HG02884 (cell line): ENCODE data around the gene RNF112.
"Not testable (repeated sequence)": the region's sequence is repeated elsewhere in the genome, so short reads cannot be mapped to it uniquely, and the experiment has no call there.

Experiments used
- ATAC-seq: cut with Tn5 transposase; IDR thresholded peaks from one replicate; pipeline ENCODE4 v1.9.1; 2021; ENCODE audit warnings: mild to moderate bottlenecking, moderate library complexity; ENCODE audit not compliant: unreplicated experiment

Gene RNF112

DNA sequence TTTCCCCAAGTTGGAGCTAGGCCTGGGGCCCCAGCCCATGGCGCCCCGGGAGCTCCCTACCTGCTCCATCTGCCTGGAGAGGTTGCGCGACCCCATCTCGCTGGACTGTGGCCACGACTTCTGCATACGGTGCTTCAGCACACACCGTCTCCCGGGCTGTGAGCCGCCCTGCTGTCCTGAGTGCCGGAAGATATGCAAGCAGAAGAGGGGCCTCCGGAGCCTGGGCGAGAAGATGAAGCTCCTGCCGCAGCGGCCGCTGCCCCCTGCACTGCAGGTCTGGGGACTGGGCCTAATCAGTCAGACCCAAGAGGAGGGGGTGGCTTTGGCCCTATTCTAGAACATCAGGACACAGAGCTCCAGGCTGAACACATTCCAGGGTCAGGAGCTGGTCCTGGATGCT lies 1.5 kb downstream of the RNF112 start:
- ATAC-seq = no peak

DNA sequence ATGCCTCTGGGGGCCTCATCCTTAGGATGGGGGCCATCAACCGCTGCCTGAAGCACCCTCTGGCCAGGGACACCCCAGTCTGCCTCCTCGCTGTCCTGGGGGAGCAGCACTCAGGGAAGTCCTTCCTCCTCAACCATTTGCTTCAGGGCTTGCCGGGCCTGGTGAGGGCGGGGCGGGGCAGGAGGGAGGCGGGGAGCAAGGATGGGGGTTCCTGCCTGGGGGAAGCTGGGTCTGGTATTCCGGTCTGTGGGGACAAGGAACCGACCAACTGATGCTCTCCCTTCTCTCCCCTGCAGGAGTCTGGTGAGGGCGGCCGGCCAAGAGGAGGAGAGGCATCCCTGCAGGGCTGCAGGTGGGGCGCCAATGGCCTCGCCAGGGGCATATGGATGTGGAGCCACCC lies 2.0 kb downstream of the RNF112 start:
- ATAC-seq = no peak

DNA sequence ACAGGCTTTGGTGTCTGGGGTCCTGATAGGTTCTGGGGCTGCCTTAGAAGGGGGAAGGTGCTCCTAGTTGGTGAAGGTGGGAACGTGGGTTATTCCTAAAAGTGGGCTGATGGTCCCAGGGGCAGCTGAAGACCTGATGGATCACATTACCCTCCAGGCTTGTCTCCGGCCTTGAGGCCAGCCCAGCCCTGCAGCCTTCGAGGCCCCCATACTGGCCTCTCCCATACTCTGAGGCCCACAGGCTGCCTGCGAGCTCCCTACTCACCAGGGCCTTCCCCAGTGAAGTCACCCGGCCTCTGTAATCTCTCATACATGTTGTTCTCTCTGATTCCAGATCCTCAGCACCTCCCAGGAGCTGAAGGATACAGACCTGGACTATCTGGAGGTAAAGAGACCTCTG lies 2.7 kb downstream of the RNF112 start:
- ATAC-seq = no peak

DNA sequence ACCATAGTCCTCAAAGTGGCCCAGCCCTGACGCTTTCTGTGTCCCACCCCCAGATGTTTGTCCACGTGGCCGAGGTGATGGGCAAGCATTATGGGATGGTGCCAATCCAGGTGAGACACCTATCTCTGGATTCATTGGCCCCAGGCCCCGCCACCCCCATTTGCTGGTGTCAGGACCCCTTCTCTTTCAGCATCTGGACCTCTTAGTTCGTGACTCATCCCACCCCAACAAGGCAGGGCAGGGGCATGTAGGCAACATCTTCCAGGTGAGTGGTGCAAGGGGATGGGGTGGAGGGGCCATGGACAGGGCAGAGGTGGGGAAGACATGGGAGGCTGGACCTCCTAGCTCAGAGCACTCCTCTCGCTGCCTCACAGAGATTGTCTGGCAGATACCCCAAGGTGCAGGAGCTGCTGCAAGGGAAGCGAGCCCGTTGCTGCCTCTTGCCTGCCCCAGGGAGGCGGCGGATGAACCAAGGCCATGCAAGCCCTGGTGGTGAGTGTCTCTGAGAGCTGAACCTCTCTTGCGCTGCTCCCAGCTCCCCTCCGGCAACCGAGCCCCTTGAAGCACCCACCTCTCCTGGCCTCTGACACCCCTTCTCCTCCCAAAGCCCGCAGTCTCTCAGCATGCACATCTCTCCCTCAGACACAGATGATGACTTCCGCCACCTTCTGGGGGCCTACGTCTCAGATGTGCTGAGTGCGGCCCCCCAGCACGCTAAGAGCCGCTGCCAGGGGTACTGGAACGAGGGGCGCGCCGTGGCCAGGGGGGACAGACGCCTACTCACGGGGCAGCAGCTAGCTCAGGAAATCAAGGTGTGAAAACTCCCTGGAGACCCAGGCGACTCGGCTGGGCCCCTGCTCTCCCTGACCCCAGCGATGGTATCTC lies 3.6 kb downstream of the RNF112 start:
- no peak for ATAC-seq

DNA sequence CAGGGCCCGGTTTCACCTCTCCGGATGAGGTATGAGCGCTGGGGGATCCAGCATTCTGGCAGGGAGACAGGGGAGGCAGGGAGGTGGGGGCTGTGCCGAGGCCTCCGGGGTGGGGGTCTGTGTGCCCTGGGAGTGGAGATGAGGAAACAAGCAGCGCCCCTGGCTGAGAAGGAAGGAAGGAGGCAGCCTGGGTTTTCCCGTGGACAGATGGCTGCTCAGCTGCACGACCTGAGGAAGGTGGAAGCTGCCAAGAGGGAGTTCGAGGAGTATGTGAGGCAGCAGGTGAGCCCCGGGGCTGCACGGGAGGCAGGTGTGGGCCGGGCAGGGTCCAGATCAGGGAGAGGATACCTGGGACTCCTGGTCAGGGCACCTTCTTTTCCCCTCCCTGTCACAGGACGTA lies 4.3 kb downstream of the RNF112 start:
- no peak for ATAC-seq

DNA sequence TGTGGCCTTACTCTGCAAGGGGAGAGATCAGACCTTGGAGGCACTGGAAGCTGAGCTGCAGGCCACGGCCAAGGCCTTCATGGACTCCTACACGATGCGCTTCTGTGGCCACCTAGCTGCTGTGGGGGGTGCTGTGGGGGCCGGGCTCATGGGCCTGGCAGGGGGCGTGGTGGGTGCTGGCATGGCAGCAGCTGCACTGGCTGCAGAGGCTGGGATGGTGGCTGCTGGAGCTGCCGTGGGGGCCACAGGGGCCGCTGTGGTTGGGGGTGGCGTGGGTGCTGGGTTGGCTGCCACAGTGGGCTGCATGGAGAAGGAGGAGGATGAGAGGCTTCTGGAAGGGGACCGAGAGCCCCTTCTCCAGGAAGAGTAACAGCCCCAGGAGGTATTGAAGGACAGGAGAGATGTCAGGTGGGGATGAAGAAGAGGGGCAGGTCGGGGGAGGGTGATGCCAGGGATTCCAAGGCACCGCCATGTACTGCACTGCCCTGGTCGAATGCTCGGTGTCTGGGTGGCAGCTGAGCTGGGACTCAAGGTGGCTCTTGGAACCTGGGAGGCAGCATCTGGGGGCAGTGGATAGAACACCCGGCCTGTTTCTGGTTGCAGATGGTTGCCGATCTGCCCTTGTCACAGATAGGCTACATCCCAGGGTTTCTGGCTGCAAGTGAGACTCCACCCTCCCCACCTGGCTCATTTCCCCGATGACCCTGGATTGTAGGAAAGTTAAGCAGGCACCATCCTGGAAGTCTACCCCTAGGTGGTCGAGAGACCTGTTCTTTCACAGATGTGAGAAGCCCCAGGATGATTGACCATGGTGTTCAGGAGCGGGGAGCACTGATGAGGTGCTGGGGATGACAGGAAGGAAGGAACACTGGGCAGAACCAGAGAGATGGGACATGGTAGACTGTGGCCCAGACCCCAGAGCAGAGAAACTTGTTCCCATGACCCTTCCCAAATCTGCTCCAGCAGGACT lies 5.1 kb downstream of the RNF112 start:
- no peak for ATAC-seq

DNA sequence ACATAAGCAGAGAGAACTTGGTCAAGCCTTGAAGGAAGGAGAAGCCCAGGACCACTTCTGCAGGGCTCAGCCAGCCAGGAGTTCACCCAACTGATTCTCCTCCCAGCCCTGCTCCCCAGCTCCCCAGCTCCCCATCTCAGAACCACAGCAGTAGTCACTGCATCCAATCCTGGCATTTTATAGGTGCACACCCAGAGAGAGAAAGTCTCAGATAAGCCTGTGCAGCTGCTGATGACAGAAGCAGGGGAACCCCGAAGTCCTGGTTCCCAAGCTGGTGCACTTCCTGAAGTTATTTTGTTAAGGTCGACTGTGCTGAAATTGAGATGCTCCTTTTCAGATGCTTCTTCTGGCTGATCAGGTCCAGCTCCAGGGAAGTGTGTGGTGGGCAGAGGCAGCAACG lies 6.6 kb downstream of the RNF112 start:
- ATAC-seq = no peak

DNA sequence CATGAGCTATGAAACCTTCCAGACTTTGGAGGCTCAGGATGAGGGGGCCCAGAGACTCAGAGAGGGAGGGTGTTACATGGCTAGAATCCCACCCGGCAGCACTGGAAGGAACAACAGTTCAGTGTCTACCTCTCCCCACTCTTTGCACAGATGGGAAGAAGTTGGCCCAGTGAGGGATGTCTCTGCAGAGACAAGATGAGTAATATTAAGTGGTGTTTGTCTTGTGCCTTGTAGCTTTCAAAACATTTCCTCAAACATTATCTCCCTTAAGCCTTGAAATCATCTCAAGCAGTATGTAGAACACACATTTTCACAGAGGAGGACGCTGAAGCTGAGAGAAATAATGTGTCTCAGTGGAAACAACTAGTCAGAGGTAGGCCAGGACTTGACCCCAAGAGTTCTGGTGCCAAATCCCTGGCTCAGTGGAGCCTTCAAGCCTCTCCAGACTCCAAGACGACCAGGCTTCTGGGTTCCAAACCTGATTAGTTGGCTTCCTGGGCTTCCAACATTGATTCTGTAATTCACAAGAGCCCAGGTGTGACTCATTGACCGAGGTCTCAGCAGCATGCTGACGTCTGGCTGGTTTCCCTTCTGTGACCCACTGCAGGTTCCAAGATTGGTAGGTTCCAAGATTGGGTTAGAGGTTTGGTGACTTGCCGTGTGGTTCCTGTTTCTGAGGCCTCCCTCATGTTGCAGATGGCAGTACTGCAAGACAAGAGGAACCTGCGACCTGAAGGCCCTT lies 7.4 kb downstream of the RNF112 start:
- no peak for ATAC-seq

DNA sequence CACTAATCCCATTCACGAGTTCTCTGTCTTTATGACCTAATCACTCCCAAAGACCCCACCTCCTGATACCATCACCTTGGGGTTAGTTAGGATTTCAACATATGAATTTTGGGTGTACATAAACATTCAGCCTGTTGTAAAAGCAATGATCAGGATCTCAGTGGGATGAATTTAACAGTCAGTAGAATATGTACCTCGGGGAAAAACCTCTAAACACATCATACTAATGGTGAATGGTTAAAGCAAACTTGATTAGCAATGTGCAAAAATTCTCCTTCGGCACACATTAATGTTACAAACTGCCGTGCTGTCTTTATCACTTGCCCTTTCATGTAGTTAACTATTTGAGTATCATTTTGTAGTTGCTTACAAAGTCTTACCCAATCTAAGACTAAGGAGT lies 10.2 kb downstream of the RNF112 start:
- no peak for ATAC-seq

DNA sequence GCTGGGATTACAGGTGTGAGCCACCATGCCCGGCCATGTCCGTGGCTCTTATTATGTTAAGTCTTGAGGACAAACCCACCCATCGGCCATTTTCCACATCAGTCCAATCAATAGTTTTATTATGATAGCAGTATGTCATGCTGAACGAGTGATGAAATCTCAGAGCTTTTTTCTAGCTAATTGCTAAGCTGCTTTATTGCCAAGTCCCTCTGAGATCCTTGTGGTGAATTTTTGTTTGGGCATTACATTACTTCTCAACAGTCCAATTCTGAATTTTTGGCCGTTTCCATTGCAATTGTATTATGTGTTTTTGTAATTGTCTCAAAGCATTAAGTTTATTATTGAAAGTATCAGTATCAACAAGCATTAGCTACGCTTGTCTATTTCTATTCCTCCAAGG lies 10.9 kb downstream of the RNF112 start:
- ATAC-seq = no peak

DNA sequence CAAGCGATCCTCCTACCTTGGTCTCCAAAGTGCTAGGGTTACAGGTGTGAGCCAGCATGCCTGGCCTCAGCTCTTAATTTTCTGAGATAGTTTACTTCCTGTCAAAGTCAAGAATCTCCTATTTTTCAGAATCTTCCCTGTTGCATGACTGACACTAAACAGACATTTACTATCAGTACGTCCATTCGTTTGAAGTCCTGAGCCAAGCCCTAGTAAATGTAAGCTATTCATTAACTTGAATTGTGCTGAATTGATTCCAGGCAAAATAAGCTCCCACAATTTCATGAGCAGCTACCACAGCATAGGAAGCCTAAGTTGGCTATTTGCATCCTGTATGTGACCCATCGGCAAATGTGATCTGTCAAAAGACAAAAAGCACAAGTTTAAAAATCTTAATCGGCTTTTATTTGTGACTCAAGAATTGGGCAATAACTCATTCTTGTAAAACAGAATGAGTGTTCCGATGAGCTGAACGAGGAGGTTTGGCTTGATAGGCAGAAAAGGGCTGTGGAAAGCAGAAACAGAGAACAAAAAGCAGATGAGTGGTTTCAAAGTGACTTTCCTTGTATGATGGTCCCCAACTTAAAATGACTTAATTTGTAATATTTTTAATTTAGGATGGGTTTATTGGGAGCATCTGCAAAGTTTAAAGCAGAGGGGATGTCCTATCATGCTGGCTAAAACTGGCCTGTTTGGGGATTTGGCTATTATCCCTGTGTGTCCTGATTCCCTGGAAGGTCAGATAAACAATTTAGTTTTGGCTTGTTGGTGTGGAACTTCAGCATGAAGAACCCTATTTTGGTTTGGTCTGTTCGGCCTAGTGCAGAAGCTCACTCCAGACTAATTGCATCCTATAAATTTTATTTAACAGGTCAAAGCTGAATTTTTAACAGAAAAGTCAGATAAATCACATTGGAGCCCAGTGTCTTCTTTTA lies 14.2 kb downstream of the RNF112 start:
- no peak for ATAC-seq

DNA sequence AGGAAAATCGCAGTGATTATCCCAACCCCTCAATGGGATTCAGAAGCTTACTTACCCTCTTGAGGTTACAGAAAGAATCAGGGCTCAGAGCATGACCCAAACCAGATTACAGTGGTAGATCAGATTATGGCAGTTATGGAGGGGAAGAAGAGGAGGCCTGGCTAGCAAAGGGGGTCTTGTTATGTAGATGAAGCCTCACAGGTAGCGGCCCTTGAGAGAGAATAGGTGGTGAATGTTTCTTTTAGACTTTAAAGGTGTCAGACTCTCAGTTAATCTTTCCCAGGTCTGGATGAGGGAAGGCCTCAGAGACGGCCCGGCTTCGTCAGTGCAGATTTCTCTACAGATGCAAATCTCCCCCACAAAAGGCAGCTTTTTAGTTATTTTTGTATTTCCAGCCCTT lies 15.6 kb downstream of the RNF112 start:
- ATAC-seq = no peak

DNA sequence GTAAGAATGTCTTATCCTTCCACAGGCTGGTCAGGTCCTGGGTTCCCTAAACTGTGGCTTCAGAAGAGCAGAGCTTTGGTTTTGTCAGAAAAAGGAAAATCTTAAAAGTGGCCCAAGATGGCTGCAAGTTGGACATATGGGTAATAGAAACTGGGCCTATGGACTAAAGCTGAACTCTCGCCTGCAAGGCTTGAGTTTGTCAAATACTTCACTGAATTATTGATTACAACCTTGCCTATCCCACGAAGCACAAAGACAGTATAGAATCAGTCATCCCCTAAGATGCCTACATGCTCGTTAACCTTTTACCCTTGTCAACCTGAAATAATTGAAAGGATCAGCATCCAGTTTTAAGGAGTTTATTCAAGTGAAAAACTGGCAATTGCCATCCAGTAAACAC lies 20.7 kb downstream of the RNF112 start:
- ATAC-seq = no peak

DNA sequence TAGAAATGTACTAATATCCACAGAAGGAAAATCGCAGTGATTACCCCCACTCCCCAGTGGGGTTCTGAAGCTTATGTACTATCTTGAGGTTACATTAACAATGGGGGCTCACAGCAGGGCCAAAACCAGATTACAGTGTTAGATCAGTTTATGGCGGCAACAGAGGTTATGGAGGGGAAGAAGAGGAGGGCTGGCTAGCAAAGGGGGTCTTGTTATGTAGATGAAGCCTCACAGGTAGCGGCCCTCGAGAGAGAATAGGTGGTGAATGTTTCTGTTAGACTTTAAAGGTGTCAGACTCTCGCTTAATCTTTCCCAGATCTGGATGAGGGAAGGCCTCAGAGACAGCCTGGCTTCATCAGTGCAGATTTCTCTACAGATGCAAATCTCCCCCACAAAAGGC lies 22.2 kb downstream of the RNF112 start:
- no peak for ATAC-seq

DNA sequence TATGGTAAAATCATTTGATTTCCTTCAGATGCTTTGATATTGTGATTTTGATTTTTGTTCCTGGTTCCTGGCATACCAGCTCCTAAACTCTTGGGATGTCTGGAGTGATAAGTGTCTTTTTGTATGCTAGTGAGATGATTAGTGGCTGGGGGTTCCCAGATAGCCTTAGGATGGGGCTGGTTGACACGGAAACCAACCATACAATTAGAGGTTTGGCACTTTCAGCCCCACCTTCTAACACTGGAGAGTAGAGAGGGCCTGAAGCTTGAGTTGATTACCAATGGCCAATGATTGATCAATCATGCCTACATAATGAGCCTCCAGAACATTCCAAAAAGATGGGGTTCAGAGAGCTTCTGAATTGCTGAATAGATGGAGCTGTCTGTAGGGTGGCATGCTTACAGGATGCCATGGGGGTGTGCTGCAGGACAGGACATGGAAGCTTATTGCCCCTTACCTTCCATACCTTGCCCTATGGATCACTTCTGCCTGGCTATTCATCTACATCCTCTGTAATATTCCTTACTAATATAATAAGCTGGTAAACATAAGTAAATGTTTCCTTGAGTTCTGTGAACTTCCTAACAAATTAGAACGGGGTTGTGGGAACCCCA lies 22.8 kb downstream of the RNF112 start:
- no peak for ATAC-seq

DNA sequence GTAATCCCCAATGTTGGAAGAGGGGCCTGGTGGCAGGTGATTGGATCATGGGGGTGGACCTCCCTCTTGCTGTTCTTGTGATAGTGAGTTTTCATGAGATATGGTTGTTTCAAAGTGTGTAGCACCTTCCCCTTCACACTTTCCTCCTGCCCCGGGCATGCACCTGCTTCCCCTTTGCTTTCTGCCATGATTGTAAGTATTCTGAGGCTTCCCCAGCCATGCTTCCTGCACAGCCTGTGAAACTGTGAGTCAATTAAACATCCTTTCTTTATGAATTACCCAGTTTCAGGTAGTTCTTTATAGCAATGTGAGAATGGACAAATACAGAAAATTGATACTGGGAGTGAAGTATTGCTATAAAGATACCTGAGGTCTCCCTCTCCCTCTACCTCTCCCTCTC lies 29.4 kb downstream of the RNF112 start:
- ATAC-seq = no peak

DNA sequence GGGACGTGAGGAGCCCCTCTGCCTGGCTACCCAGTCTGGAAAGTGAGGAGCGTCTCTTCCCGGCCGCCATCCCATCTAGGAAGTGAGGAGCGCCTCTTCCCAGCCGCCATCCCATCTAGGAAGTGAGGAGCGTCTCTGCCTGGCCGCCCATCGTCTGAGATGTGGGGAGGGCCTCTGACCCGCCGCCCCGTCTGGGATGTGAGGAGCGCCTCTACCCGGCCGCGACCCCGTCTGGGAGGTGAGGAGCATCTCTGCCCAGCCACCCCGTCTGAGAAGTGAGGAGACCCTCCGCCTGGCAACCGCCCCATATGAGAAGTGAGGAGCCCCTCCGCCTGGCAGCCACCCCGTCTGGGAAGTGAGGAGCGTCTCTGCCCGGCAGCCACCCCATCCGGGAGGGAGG lies 30.3 kb downstream of the RNF112 start:
- ATAC-seq = not testable (repeated sequence)

DNA sequence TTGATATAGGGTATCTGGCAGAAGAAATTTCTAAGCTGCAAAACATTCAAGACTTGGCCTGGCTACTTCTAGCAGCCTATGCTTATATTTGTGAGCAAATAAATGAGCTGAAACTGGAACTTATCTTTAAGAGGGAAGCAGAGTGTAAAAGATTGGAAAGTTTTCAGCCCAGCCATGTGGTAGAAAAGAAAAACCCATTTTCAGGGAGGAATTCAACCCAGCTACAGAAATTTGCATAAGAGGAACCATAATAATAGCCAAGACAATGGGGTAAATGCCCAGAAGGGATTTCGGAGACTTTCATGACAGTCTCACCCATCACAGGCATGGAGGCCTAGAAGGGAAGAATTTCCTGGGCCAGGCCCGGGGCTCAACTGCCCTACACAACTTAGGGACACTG lies 31.7 kb downstream of the RNF112 start:
- ATAC-seq = no peak

DNA sequence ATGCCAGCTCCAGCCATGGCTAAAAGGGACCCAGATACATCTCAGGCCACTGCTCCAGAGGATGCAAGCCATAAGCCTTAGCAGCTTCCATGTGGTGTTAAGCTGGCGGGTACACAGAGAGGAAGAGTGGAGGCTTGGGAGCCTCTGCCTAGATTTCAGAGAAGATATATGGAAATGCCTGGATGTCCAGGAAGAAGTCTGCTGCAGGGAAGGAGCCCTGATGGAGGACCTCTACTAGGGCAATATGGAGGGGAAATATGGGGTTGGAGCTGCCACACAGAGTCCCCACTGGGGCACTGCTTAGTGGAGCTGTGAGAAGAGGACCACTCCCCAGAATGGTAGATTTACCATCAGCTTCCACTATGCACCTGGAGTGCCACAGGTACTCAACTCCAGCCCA lies 32.1 kb downstream of the RNF112 start:
- ATAC-seq = no peak

DNA sequence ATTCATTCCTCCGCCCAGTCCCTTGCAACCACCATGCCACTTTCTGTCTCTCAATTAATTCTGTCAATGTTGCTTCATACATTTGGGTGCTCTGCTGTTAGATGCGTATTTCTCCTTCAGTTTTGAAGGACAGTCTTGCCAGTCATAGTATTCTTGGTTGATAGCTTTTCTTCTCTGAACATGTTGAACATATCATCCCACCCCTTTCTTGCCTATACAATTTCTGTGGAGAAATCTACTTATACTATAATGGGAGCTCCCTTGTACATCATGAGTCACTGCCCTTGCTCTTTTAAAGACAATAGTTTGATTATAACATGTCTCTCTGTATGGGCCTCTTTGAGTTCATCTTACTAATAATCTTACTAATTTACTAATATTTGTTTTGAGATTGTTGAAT lies 34.1 kb downstream of the RNF112 start:
- ATAC-seq = no peak
